GM19467 (cell line): ENCODE data around the gene AAK1.

ENCODE experiments used
- ATAC-seq: cut with Tn5 transposase; IDR thresholded peaks from one replicate; pipeline ENCODE4 v1.9.1; 2021; ENCODE audit warnings: mild to moderate bottlenecking, moderate library complexity; ENCODE audit not compliant: unreplicated experiment

AAK1 gene

GRCh38 chr2:69603146-69603743 lies 40.3 kb downstream of the AAK1 start:
- ATAC-seq: no peak

DNA sequence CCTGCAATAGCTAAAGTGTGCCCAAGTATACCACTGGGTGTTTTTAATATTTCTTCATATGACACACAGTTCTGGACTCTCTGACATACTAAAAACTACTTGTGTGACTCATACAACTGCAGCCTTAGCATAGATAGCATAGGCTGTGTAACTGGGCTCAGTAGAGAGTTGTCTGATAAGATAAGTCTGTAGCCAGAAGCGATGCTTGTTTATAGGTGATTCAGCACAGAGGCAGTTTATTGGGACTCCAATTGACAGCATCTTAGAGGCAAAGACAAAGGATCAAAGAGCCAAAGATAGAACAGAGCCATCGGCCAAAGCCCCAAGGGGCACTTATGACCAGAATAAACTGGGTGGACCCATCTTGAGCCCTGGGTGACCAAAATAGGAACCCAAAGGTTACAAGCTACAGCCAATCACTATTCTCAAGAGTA lies 42.3 kb downstream of the AAK1 start:
- no peak for ATAC-seq

DNA sequence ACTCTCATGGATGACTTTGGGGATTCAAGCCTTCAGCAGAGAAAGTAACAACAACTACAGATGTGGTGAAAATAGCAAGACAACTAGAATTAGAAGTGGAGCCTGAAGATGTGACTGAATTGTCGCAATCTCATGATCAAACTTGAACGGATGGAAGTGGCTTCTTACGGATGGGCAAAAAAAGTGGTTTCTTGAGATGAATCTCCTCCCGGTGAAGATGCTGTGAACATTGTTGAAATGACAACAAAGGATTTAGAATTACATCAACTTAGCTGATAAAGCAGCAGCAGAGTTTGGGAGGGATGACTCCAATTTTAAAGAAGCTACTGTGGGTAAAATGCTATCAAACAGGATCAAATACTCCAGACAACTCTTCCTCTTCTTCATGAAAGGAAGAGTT lies 43.1 kb downstream of the AAK1 start:
- no peak for ATAC-seq

DNA sequence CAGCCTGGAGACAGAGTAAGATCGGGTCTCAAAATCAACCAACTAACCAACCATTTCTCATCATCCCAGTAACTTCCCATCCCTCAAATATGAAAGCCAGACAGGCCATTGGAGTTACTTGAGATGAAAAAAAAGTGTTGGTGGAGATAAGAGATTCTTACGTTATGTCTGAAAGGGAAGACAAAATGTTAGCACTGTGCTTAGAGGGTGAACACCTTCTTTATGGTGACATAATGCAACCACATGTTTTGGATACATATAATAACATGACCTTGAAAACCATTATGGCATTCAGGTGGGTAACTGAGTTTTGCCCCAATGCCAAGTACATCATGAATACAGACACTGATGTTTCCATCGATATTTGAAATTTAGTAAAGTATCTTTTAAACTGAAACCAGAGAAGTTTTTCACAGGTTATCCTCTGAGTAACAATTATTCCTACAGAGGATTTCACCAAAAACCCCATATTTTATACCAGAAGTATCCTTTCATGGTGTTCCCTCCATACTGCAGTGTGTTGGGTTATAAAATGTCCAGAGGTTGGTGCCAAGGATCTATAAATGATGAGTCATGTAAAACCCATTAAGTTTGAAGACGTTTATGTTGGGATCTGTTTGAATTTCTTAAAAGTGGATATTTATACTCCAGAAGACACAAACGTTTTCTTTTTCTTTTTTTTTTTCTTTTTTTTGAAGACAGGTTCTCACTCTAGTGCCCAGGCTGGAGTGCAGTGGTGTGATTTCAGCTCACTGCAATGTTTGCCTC lies 45.5 kb downstream of the AAK1 start:
- ATAC-seq: no peak

- no peak for ATAC-seq
These were observed 46.4 kb downstream of the AAK1 start for GRCh38 chr2:69597105-69597504.

DNA sequence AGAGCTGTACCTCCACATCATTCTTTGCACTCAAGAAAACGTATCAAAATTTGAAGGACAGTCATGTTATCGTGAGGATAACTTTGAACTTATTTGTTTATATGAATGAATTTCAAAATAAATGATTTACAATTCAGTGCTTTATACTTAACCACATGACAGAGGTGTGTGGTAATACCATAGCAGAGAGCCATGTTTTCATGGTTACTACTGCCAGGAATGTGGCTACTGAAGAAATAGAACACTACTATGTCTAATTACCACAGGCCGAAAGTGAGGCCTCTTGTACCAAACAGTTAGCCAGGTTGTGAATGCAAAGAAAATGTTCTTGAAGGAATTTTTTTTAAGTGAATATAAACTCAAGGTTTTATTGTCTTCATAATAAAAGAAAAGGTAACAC lies 49.2 kb downstream of the AAK1 start:
- no peak for ATAC-seq

DNA sequence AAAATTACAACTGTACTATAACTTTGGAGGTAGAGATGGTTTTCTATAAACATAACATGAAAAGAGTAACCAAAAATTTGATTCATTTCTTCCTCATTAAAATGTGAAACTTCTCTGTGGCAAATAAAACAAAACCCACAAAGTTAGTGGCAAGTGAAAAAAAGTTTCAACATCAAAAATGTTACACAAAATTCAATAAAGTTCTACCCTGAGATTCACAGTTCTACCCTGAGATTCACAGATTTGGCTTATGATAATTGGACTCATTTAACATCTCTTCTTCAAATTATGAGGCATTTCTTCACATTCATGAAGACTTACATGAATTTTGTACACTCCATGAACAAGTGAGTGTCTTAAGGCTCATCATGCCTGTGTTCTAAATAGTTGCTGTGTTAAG lies 51.0 kb downstream of the AAK1 start:
- ATAC-seq: no peak

GRCh38 chr2:69589973-69590652 lies 53.4 kb downstream of the AAK1 start:
- ATAC-seq: no peak

- no peak for ATAC-seq
These were observed 54.6 kb downstream of the AAK1 start for GRCh38 chr2:69588945-69589344.

GRCh38 chr2:69588403-69588802 lies 55.1 kb downstream of the AAK1 start:
- no peak for ATAC-seq

DNA sequence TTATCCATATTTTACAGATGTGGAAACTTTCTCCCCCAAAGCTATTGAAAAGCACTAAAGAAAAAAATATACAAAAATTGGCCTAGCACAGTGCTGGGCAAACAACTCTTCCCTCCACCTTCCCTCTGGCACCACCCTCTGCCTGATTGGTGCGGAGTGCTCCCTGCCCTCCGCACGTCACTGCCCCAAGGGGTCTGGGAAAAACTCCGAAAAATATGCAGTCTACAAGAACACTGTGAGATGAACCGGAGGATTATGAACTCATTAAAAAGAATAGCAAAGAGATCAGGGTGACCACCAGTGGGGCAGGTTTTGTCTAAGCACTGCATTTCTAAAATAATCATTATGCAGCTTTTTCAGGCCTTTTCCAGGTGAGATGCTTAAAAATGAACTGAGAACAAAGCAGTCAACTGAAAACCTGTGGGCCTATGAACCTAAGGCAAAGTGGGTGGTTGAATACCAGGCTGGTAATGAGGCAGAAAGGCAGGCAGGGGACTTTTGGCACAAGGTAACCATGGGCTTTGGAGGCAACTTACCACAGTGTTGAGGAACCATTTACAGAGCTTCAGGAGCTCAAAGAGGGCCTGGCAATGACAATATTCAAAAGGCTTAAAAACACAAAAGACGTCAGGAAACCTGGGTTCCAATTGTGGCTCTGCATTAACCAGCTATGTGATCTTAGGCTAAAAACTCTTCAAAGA lies 57.5 kb downstream of the AAK1 start:
- ATAC-seq: no peak

- ATAC-seq: no peak
These were observed 59.2 kb downstream of the AAK1 start for GRCh38 chr2:69584127-69584889.

DNA sequence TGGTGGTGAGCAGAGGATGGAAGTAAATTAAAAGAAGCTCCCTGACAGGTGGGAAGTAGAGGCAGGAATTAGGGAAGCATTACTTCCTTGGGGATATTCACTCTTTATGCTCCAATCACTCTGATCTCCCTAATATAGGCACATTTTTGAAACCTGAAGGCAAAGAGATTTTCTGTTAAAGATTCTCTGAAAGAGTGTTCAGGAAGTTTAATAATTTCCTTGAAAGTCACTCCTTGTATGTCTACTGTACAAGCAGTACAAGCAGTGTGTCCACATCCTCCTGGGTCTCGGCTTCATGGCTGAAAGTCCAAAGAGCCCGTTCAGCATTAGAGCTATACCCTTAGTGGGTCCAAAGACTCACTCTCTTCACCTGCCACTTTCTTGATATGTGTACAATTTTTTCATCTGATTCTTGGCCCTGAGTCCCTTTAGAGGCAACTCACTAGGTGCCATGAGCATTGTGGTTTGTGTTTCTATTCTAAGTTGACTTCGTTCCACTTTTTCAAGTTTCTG lies 60.2 kb downstream of the AAK1 start:
- ATAC-seq: no peak

DNA sequence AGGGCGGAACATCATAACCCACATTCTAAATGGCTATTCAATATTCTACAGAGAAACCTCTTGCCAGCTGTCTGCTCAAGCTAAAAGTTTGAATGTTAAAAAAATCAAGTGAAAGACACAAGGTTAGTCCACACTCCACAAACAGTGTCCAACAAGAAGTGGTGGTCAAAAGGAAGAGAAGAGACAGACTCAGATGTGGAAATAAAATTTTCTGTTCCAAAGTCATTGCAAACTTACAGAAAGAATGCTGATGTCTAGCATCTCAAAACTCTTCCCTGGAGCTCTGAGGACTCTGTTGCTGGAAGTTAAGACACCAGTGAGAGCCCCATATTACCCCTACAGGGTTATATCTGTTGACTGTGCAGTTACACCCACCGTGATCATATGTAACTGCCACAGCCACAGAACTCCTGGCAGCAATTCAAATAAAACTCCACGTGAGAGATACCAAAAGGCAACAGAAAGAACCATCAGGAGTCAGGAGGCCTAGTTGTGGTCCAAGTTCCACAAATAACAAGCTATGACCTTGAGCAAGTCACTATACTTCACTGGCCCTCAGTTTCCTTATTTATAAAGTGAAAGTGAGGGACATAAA lies 60.9 kb downstream of the AAK1 start:
- ATAC-seq: no peak

DNA sequence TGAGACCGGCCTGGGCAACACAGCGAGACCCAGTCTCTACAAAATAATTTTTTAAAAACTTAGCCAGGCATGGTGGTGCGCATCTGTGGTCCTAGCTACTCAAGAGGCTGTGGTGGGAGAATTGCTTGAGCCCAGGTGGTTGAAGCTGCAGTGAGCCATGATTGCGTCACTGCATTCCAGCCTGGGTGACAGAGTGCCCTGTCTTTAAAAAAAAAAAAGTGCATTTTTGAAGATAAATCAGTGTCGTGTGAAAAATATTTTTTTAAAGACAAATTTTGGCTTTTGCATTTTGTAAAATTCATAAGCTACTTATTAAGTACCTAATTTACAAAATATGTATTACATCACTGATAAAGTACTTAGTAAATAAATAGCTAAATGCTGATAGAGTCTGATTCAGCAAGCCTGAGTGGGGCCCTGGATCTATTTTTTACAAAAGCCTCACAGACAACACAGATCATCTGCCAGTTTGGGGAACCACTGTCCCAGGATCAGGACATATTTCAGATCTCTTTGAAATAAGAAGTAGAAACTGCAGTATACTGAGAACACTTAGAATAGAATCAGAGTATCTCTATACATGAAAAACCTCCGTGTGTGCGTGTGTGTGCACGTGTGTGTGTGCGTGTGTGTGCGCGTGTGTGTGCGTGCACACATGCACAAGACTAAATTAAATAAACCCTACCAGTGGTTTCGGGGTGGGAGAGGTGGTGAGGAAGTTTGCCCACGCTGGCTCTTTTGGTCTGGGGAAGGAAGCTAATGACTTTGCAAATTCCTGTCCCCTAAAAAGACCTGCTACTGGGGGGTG lies 61.6 kb downstream of the AAK1 start:
- ATAC-seq: no peak

GRCh38 chr2:69580486-69580885 lies 63.1 kb downstream of the AAK1 start:
- ATAC-seq: no peak

- ATAC-seq: no peak
These were observed 64.0 kb downstream of the AAK1 start for GRCh38 chr2:69579536-69579935.

- ATAC-seq: no peak
These were observed 65.4 kb downstream of the AAK1 start for GRCh38 chr2:69578198-69578540.

DNA sequence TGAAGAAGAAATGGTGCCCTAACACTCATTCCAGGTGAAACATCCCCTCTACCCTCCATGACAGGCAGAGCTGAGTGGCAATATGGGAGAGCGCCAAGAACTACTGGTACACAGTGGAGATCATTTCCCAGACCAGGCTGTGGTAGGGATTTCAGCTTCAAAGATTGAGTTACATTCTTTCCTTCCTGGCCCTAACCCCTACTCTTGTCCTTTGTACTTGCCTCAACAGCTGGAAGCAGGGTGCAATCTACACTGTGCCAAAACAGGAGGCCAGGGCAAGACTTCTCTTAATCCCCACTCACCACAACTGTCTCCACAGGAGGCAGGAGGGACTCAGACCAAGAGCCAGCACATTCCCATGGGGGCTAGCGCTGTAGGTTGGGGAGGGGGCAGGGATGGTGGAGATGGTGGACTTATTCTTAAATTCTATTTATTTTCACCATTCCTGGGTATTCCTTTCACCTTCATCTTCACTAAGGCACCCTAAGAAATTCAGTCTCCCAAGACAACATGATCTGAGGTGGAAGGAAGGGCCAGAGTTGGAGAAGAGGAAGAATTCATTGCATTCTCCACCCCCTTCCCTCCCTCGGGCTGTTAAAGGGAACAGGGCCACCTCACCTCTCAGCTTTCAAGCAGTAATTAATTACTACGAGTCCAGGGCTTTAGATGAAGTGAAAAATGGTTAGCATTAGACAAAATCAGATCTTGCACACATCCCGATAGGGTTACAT lies 65.9 kb downstream of the AAK1 start:
- no peak for ATAC-seq
